ENCODE measurements around the gene ADA.
A peak's percentile ranks its signal among the peaks of the same experiment; 100 is the strongest.

Gene ADA

DNA sequence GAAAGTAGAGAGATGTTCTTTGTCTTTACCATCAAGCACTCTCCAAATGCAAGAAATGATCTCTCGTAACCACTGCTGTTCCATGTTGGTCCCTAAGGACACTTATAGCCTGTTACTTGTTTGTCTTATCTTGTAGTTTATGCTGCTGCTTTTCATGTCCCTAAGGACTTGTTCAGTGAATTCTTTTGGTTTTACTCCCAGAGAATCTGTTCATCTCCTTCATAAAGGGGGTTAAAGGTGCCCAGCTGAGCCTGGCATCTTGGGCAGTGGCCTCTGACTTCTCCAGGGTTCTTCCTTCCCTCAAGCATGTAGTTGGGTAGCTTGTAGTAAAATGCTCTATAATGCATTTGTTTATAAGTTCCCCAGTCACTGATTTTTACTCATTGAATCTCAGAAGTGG is 70.0 kb downstream of the ADA start:
- Histone ChIP-seq H3K4me1 (ENCODE audit: control insufficient read depth in 2 of 2, insufficient read depth in 1 of 2, low read depth in 1 of 2, low read length in 2 of 2) (peaks cover 17 to 23% of the 10 kb centered on the region in 2 donors), H2BK12ac (ENCODE audit: low read length) (no peak overlapping the region), H3K18ac (ENCODE audit: low read length) (no peak overlapping the region), H4K8ac (ENCODE audit: low read depth, low read length) (no peak overlapping the region), H3K4me3 (ENCODE audit: low read length in 2 of 2) (no peak overlapping the region), H3K36me3 (replicated peaks in 1 of 2; ENCODE audit: control insufficient read depth in 2 of 2, insufficient read depth in 2 of 2, low read length in 2 of 2) (peaks cover 0 to 2% of the 10 kb centered on the region in 2 donors), H2BK5ac (ENCODE audit: low read length) (no peak overlapping the region), H3K14ac (ENCODE audit: low read length) (no peak overlapping the region), H2BK15ac (ENCODE audit: low read length) (no peak overlapping the region), H3K9ac (ENCODE audit: low read depth, low read length, poor library complexity) (no peak overlapping the region), H3K9me3 (replicated peaks in 1 of 2; ENCODE audit: control insufficient read depth in 2 of 2, insufficient read depth in 1 of 2, low read depth in 1 of 2, low read length in 2 of 2) (no peaks in the 10 kb centered on the region), H3K79me1 (ENCODE audit: low read depth, low read length) (no peaks in the 10 kb centered on the region), H2AFZ (ENCODE audit: low read length) (no peak overlapping the region), H2AK5ac (ENCODE audit: low read depth, low read length) (no peak overlapping the region), H3K4me2 (ENCODE audit: insufficient read depth, low read length, poor library complexity, severe bottlenecking) (no peak overlapping the region), H2BK120ac (ENCODE audit: low read depth, low read length) (no peak overlapping the region), H3K27me3 (ENCODE audit: control insufficient read depth in 3 of 3, insufficient read depth in 3 of 3, low read depth in 1 of 3, low read length in 3 of 3) (no peaks in the 10 kb centered on the region), H4K91ac (ENCODE audit: low read depth, low read length, poor library complexity) (no peak overlapping the region), H3K4ac (ENCODE audit: low read length) (no peak overlapping the region), H3K27ac (replicated peaks; ENCODE audit: low read length) (peak overlapping the region; percentile 63), H3K23ac (ENCODE audit: low read depth, low read length, poor library complexity) (no peak overlapping the region)
- no CpG with 5 or more reads among the region's 1 CpG for WGBS, 2 donors (ENCODE audit: extremely low coverage in 2 of 2, insufficient read length in 2 of 2, insufficient replicate concordance in 1 of 2)
- no peak for DNase-seq (ENCODE audit: low spot score)

DNA sequence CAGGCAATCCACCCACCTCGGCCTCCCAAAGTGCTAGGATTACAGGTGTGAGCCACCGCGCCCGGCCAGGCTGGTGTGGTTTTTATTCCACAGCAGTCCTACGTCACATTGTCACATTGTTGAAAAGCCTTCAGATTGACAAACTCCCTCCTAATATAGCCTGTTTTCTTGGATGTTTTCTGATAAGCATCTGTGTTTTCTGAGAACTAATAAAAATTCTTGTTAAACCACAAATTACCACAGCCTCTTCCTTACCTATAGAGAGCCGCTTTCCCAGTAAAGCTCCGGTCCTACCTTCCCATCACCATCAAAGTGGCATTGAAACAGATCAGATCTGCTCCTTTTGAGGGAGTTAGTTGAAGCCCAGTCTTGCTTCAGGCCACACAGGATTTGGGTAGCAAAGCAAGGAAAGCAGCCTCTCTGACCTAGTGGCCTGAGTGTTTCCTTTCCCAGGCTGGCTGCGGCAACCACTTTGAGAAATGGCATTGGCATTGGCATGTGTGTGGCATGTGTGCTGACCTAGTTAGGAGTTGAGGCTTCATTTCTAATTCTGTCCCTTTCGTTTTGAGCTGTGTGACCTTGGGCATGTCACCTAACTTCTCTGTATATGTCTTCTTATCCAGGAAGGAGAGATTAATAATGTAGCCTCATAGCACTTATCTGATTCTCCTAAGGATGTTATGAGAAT is 70.8 kb downstream of the ADA start:
- no peak overlapping the region for H3K18ac ChIP-seq (ENCODE audit: low read length)
- no peak overlapping the region for H2BK12ac ChIP-seq (ENCODE audit: low read length)
- no peaks in the 10 kb centered on the region for H3K27me3 ChIP-seq (ENCODE audit: control insufficient read depth in 3 of 3, insufficient read depth in 3 of 3, low read depth in 1 of 3, low read length in 3 of 3)
- no peak overlapping the region for H2BK5ac ChIP-seq (ENCODE audit: low read length)
- no peak overlapping the region for H4K91ac ChIP-seq (ENCODE audit: low read depth, low read length, poor library complexity)
- H3K9ac ChIP-seq (ENCODE audit: low read depth, low read length, poor library complexity): no peak overlapping the region
- no peak overlapping the region for H3K14ac ChIP-seq (ENCODE audit: low read length)
- no peak overlapping the region for H3K27ac ChIP-seq (replicated peaks; ENCODE audit: low read length)
- H4K8ac ChIP-seq (ENCODE audit: low read depth, low read length): no peak overlapping the region
- no peak overlapping the region for H2BK15ac ChIP-seq (ENCODE audit: low read length)
- H3K79me1 ChIP-seq (ENCODE audit: low read depth, low read length): no peaks in the 10 kb centered on the region
- peaks cover 0 to 2% of the 10 kb centered on the region in 2 donors for H3K36me3 ChIP-seq (replicated peaks in 1 of 2; ENCODE audit: control insufficient read depth in 2 of 2, insufficient read depth in 2 of 2, low read length in 2 of 2)
- WGBS, 2 donors (ENCODE audit: extremely low coverage in 2 of 2, insufficient read length in 2 of 2, insufficient replicate concordance in 1 of 2): no CpG with 5 or more reads among the region's 9 CpGs
- no peak overlapping the region for H3K23ac ChIP-seq (ENCODE audit: low read depth, low read length, poor library complexity)
- no peak for DNase-seq (ENCODE audit: low spot score)
- no peaks in the 10 kb centered on the region for H3K9me3 ChIP-seq (replicated peaks in 1 of 2; ENCODE audit: control insufficient read depth in 2 of 2, insufficient read depth in 1 of 2, low read depth in 1 of 2, low read length in 2 of 2)
- H2BK120ac ChIP-seq (ENCODE audit: low read depth, low read length): no peak overlapping the region
- no peak overlapping the region for H2AK5ac ChIP-seq (ENCODE audit: low read depth, low read length)
- no peak overlapping the region for H2AFZ ChIP-seq (ENCODE audit: low read length)
- H3K4me2 ChIP-seq (ENCODE audit: insufficient read depth, low read length, poor library complexity, severe bottlenecking): no peak overlapping the region
- peaks cover 17 to 23% of the 10 kb centered on the region in 2 donors for H3K4me1 ChIP-seq (ENCODE audit: control insufficient read depth in 2 of 2, insufficient read depth in 1 of 2, low read depth in 1 of 2, low read length in 2 of 2)
- H3K4ac ChIP-seq (ENCODE audit: low read length): no peak overlapping the region
- no peak overlapping the region for H3K4me3 ChIP-seq (ENCODE audit: low read length in 2 of 2)

- H3K4me3 ChIP-seq (ENCODE audit: low read length in 2 of 2): peak overlapping the region in 1 of 2 donors; percentile 12
- H2BK15ac ChIP-seq (ENCODE audit: low read length): no peak overlapping the region
- H4K91ac ChIP-seq (ENCODE audit: low read depth, low read length, poor library complexity): no peak overlapping the region
- H2AK5ac ChIP-seq (ENCODE audit: low read depth, low read length): no peak overlapping the region
- H2BK120ac ChIP-seq (ENCODE audit: low read depth, low read length): no peak overlapping the region
- no peak overlapping the region for H3K4me2 ChIP-seq (ENCODE audit: insufficient read depth, low read length, poor library complexity, severe bottlenecking)
- H3K27ac ChIP-seq (replicated peaks; ENCODE audit: low read length): peak overlapping the region; percentile 25
- H3K9me3 ChIP-seq (replicated peaks in 1 of 2; ENCODE audit: control insufficient read depth in 2 of 2, insufficient read depth in 1 of 2, low read depth in 1 of 2, low read length in 2 of 2): no peaks in the 10 kb centered on the region
- H2BK5ac ChIP-seq (ENCODE audit: low read length): no peak overlapping the region
- no peaks in the 10 kb centered on the region for H3K27me3 ChIP-seq (ENCODE audit: control insufficient read depth in 3 of 3, insufficient read depth in 3 of 3, low read depth in 1 of 3, low read length in 3 of 3)
- H3K9ac ChIP-seq (ENCODE audit: low read depth, low read length, poor library complexity): no peak overlapping the region
- H3K36me3 ChIP-seq (replicated peaks in 1 of 2; ENCODE audit: control insufficient read depth in 2 of 2, insufficient read depth in 2 of 2, low read length in 2 of 2): no peaks in the 10 kb centered on the region
- H4K8ac ChIP-seq (ENCODE audit: low read depth, low read length): no peak overlapping the region
- H3K4ac ChIP-seq (ENCODE audit: low read length): no peak overlapping the region
- peak overlapping the region; percentile 13 for H3K18ac ChIP-seq (ENCODE audit: low read length)
- no peak overlapping the region for H2BK12ac ChIP-seq (ENCODE audit: low read length)
- peaks cover 17 to 23% of the 10 kb centered on the region in 2 donors for H3K4me1 ChIP-seq (ENCODE audit: control insufficient read depth in 2 of 2, insufficient read depth in 1 of 2, low read depth in 1 of 2, low read length in 2 of 2)
- no peaks in the 10 kb centered on the region for H3K79me1 ChIP-seq (ENCODE audit: low read depth, low read length)
- peak overlapping the region; percentile 52 for H2AFZ ChIP-seq (ENCODE audit: low read length)
- DNase-seq (ENCODE audit: low spot score): peak; percentile 24
- no CpG with 5 or more reads among the region's 8 CpGs for WGBS, 2 donors (ENCODE audit: extremely low coverage in 2 of 2, insufficient read length in 2 of 2, insufficient replicate concordance in 1 of 2)
- no peak overlapping the region for H3K23ac ChIP-seq (ENCODE audit: low read depth, low read length, poor library complexity)
- no peak overlapping the region for H3K14ac ChIP-seq (ENCODE audit: low read length)
These were observed 72.0 kb downstream of the ADA start for GRCh38 chr20:44579313-44580081.

GRCh38 chr20:44576297-44576696 is 75.2 kb downstream of the ADA start:
- Histone ChIP-seq H2BK5ac (ENCODE audit: low read length) (no peak overlapping the region), H4K91ac (ENCODE audit: low read depth, low read length, poor library complexity) (no peak overlapping the region), H2BK12ac (ENCODE audit: low read length) (no peak overlapping the region), H2BK15ac (ENCODE audit: low read length) (no peak overlapping the region), H3K36me3 (replicated peaks in 1 of 2; ENCODE audit: control insufficient read depth in 2 of 2, insufficient read depth in 2 of 2, low read length in 2 of 2) (no peaks in the 10 kb centered on the region), H3K4me1 (ENCODE audit: control insufficient read depth in 2 of 2, insufficient read depth in 1 of 2, low read depth in 1 of 2, low read length in 2 of 2) (peaks cover 8 to 19% of the 10 kb centered on the region in 2 donors), H3K23ac (ENCODE audit: low read depth, low read length, poor library complexity) (no peak overlapping the region), H3K27me3 (ENCODE audit: control insufficient read depth in 3 of 3, insufficient read depth in 3 of 3, low read depth in 1 of 3, low read length in 3 of 3) (no peaks in the 10 kb centered on the region), H3K9me3 (replicated peaks in 1 of 2; ENCODE audit: control insufficient read depth in 2 of 2, insufficient read depth in 1 of 2, low read depth in 1 of 2, low read length in 2 of 2) (no peaks in the 10 kb centered on the region), H4K8ac (ENCODE audit: low read depth, low read length) (no peak overlapping the region), H3K9ac (ENCODE audit: low read depth, low read length, poor library complexity) (no peak overlapping the region), H3K18ac (ENCODE audit: low read length) (no peak overlapping the region), H3K4me2 (ENCODE audit: insufficient read depth, low read length, poor library complexity, severe bottlenecking) (no peak overlapping the region), H3K79me1 (ENCODE audit: low read depth, low read length) (no peaks in the 10 kb centered on the region), H3K4ac (ENCODE audit: low read length) (no peak overlapping the region), H3K14ac (ENCODE audit: low read length) (no peak overlapping the region), H3K4me3 (ENCODE audit: low read length in 2 of 2) (no peak overlapping the region), H2BK120ac (ENCODE audit: low read depth, low read length) (no peak overlapping the region), H2AFZ (ENCODE audit: low read length) (no peak overlapping the region), H2AK5ac (ENCODE audit: low read depth, low read length) (no peak overlapping the region), H3K27ac (replicated peaks; ENCODE audit: low read length) (no peak overlapping the region)
- DNase-seq (ENCODE audit: low spot score): no peak
- WGBS, 2 donors (ENCODE audit: extremely low coverage in 2 of 2, insufficient read length in 2 of 2, insufficient replicate concordance in 1 of 2): no CpG with 5 or more reads among the region's 3 CpGs

All from neuronal stem cell (in vitro differentiated cells).